ENCODE results near the gene CD300E. TPM values are rescaled to one million over a fixed set of nuclear protein-coding genes. Genes with fewer than 3 reads are reported as not detected.

Gene CD300E
- total RNA-seq, 4 donors from 2014 or later, result 1.6 to 9.2 (median 2.2) TPM

DNA sequence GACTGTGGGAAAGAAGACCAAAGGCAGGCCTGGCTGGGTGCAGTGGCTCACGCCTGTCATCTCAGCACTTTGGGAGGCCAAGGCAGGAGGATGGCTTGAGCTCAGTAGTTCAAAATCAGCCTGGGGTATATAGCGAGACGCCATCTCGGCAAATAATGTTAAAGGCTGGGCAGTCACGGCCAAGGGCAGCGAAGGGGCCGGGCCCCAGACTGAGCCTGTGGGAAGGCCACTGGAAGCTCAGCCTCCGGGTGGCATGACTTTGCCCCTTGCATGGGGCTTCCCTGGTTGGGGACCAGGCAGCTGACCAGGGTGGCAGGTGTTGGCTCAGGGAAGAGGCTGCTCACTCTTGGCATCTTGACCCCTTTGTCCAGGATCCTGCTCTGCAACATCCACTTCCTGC lies 17.5 kb downstream of the CD300E start:
- DNase-seq (ENCODE audit: low spot score) (no peak), ATAC-seq (ENCODE audit: low FRiP score) (no peak)
- TF ChIP-seq, protein P1, sequence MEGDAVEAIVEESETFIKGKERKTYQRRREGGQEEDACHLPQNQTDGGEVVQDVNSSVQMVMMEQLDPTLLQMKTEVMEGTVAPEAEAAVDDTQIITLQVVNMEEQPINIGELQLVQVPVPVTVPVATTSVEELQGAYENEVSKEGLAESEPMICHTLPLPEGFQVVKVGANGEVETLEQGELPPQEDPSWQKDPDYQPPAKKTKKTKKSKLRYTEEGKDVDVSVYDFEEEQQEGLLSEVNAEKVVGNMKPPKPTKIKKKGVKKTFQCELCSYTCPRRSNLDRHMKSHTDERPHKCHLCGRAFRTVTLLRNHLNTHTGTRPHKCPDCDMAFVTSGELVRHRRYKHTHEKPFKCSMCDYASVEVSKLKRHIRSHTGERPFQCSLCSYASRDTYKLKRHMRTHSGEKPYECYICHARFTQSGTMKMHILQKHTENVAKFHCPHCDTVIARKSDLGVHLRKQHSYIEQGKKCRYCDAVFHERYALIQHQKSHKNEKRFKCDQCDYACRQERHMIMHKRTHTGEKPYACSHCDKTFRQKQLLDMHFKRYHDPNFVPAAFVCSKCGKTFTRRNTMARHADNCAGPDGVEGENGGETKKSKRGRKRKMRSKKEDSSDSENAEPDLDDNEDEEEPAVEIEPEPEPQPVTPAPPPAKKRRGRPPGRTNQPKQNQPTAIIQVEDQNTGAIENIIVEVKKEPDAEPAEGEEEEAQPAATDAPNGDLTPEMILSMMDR (IDR thresholded peaks at IDR 0.05), result no peak

DNA sequence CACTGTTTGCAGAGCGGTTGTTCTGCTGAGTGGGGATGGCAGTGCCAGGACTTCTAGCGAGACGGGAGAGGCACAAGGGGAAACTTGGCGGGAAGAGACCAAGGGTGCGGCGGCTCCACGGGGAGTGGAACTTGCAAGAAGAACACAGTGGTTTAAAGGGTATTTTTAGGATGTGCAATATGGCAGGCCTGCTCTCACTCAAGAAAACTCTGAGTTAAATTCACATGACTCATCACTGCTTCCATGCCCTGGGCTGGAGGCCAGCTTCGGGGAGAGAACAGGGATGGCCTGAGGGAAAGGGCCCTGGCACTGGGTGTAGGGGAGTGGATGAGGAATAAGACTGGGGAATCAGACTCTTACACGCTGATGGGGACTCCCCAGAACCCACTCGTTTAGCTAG lies 18.2 kb downstream of the CD300E start:
- DNase-seq (ENCODE audit: low spot score) (peak; percentile 48), ATAC-seq (ENCODE audit: low FRiP score) (peak; percentile 91)
- TF ChIP-seq, protein P1 (IDR thresholded peaks at IDR 0.05), result no peak

DNA sequence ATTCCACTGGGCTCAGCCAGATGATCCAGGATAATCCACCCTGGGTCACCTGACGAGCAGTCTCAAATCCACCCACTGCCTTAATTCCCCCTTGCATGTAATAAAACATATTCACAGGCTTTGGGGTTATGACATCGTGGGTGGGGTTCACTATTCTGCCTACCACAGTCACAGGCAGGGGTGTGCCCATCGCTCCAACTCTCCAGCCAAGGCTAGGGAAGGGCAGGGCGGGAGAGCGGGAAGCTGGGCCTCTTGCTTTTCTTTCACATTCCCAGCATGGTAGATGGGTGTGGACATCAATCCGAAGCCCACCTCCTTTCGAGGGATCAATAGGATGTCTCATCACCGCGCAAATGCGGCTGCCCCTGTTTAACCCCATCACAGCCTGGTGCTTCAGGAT lies 18.8 kb downstream of the CD300E start:
- DNase-seq (ENCODE audit: low spot score), result no peak
- TF ChIP-seq, protein P1 (IDR thresholded peaks at IDR 0.05), result no peak
- no peak for ATAC-seq (ENCODE audit: low FRiP score)

DNA sequence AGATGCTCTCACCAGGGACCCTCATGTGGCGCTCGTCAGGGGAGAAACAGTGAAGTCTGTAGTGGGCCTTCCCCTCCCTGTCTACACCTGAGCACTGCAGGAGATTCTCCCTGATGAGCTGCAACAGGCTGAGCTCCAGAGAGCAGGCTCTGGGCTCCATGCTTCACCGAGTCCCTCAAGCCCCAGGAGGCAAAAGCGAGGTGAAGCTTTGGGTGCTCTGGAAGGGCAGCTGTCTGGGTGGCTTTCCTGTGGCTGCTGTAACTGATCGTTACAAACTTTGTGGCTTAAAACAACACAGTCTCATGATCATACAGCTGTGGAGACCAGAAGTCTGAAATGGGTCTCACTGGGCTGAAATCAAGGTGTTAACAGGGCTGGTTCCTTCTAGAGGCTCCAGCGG lies 19.3 kb downstream of the CD300E start:
- ATAC-seq (ENCODE audit: low FRiP score), result no peak
- TF ChIP-seq, protein P1 (IDR thresholded peaks at IDR 0.05), result no peak
- no peak for DNase-seq (ENCODE audit: low spot score)

DNA sequence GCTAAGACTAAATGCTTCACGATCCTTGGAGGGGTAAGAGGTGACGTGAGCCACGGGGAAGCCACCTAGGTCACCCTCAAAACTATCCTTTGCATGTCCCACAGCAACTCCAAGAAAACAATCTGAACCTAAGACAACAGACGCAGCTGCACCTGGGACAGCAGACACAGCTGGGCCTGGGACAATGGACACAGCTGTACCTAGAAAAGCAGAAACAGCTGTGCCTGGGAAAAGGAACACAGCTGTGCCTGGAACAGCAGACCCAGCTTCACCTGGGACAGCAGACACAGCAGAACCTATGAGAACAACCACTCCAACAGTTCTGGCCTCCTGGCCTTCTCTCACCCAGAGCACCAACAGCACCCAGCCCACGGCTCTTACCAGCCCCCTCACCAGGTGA lies 19.8 kb downstream of the CD300E start:
- ATAC-seq (ENCODE audit: low FRiP score) (no peak), DNase-seq (ENCODE audit: low spot score) (no peak)
- TF ChIP-seq, protein P1 (IDR thresholded peaks at IDR 0.05), result no peak

DNA sequence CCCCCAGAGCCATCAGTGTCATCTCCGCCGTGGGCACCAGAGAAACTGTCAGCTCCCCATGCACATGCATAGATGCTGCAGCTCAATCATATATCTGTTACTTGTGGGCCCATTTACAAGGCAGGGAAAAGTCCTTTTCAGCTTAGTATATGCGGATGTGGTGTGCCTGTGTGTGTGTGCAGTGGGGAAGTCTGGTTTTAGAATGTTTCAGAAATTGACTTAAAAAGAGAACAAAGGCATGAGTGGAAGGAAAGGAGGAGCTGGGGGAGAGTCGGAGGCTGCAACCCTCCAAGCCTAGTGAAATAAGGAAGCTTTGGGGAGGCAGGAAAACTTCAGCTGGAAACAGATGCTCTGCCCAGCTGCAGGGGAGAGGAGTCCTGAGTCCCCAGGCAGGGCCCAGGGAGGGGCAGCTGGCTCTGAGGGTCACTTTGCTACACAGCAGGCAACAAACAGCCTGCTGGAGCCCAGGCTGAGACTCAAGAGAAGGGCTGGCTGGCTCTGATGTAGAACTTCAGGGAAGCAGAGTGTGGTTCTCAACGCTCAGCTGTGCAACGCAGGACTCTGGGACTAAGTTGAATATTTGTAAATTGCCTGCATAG lies 20.4 kb downstream of the CD300E start:
- DNase-seq (ENCODE audit: low spot score), result no peak
- TF ChIP-seq, protein P1 (IDR thresholded peaks at IDR 0.05), result no peak
- no peak for ATAC-seq (ENCODE audit: low FRiP score)

DNA sequence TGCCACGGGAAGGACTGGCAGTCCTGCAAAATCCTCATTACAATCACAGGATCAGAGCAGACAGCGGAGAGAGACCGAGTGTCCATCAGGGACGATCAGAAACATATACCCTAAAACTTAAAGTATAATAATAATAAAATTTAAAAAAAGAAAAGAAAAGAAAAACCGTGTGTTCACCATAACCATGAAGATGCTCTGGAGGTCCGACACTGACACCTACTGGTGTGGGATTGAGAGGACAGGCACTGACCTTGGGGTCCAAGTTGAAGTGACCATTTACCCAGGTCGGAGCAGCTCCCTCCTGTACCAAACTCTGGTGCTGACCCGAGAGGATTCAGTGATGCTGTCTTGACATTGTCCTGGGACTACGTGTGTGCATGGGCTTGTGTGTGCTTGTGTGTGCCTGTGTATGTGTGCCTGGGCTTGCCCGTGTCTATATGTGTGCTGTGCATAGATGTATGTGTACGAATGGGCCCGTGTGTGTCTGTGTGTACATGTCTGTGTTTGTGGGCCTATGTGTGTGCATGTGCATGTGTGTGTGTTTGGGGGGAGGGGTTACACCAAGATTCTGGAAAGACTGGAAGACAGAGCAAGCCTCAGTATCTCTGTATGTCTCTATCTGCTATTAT lies 21.5 kb downstream of the CD300E start:
- DNase-seq (ENCODE audit: low spot score), result no peak
- TF ChIP-seq, protein P1 (IDR thresholded peaks at IDR 0.05), result no peak
- no peak for ATAC-seq (ENCODE audit: low FRiP score)
